Smooth muscle cell (in vitro differentiated cells): ENCODE results near the gene MLF2. TPM values are rescaled to one million over a fixed set of nuclear protein-coding genes. Genes with fewer than 3 reads are reported as not detected.
"Not testable (repeated sequence)": the region's sequence is repeated elsewhere in the genome, so short reads cannot be mapped to it uniquely, and the experiment has no call there.

Experiments used
- DNase-seq: peaks from one replicate; lab custom pipeline; 2025; ENCODE audit not compliant: unreplicated experiment; lab: John Stamatoyannopoulos, UW
- H2AFZ ChIP-seq: fragments of 200-600 bp; sonication (generic); 2 replicates; pipeline ENCODE4 v1.6.0; 2016; ENCODE audit warnings: antibody characterized with exemption, low read depth, mild to moderate bottlenecking
- H3F3A ChIP-seq: fragments of 200-600 bp; sonication (generic); 2 replicates; pipeline ENCODE4 v1.6.0; 2017; ENCODE audit warnings: antibody characterized with exemption, low read depth
- H3K27ac ChIP-seq: fragments of 200-600 bp; sonication (generic); 2 replicates; pipeline ENCODE4 v1.5.1; 2016; ENCODE audit warnings: low read depth, mild to moderate bottlenecking
- H3K27me3 ChIP-seq: fragments of 200-600 bp; sonication (generic); 2 replicates; pipeline ENCODE4 v1.6.1; 2016; ENCODE audit warnings: low read depth, mild to moderate bottlenecking
- H3K36me3 ChIP-seq: fragments of 200-600 bp; sonication (generic); 2 replicates; pipeline ENCODE4 v1.5.1; 2016; ENCODE audit warnings: low read depth
- H3K4me1 ChIP-seq: fragments of 200-600 bp; sonication (generic); 2 replicates; pipeline ENCODE4 v1.5.1; 2016; ENCODE audit warnings: low read depth
- H3K4me2 ChIP-seq: fragments of 200-600 bp; sonication (generic); 2 replicates; pipeline ENCODE4 v1.6.0; 2016; ENCODE audit warnings: mild to moderate bottlenecking
- H3K4me3 ChIP-seq: fragments of 200-600 bp; sonication (generic); 2 replicates; pipeline ENCODE4 v1.5.1; 2016; ENCODE audit warnings: mild to moderate bottlenecking
- H3K79me2 ChIP-seq: fragments of 200-600 bp; sonication (generic); 2 replicates; pipeline ENCODE4 v1.6.0; 2016; ENCODE audit warnings: low read depth, mild to moderate bottlenecking
- H3K9ac ChIP-seq: fragments of 200-600 bp; sonication (generic); 2 replicates; pipeline ENCODE4 v1.6.0; 2016; ENCODE audit warnings: low read depth
- H3K9me3 ChIP-seq: fragments of 200-600 bp; sonication (generic); replicated peaks from 2 replicates; pipeline ENCODE4 v1.5.1; 2016; ENCODE audit warnings: low read depth
- H4K20me1 ChIP-seq: fragments of 200-600 bp; sonication (generic); 2 replicates; pipeline ENCODE4 v1.6.0; 2016; ENCODE audit warnings: low read depth
- WGBS: methylation state at CpG from one replicate; pipeline ENCODE4 v1.1.7; 2016; ENCODE audit warnings: low lambda C conversion rate; 5-methylcytosine and 5-hydroxymethylcytosine counted together
- polyA plus RNA-seq: library from polyadenylated mRNA; unstranded; fragments of >200 nt; fragmentation: Nextera tagmentation; extraction: Ambion mirVana; gene quantifications from 2 replicates; pipeline ENCODE4 v1.2.1, GENCODE V29; 2016
- total RNA-seq: library from RNA; depleted of rRNA; stranded (reverse); fragments of >200 nt; gene quantifications from 2 replicates; pipeline ENCODE4 v1.2.3, GENCODE V29; 2014
- TF ChIP-seq, protein P1 (sequence below): fragments of 200-600 bp; sonication (generic); IDR thresholded peaks from 2 replicates; pipeline ENCODE4 v1.5.1; 2017; ENCODE audit warnings: borderline replicate concordance, mild to moderate bottlenecking, antibody characterized with exemption; ENCODE audit not compliant: insufficient read depth, poor library complexity, severe bottlenecking

MLF2 gene
- total and polyA plus RNA-seq, 2 experiments from 2014 or later, result 185 to 381 TPM

- Histone ChIP-seq H3K9ac (no peak overlapping the region), H4K20me1 (no peaks in the 10 kb centered on the region), H3F3A (no peaks in the 10 kb centered on the region), H3K4me2 (no peak overlapping the region), H3K79me2 (no peaks in the 10 kb centered on the region), H3K9me3 (no peaks in the 10 kb centered on the region), H3K27me3 (no peaks in the 10 kb centered on the region), H2AFZ (no peak overlapping the region), H3K4me3 (no peak overlapping the region), H3K27ac (no peak overlapping the region), H3K4me1 (no peaks in the 10 kb centered on the region), H3K36me3 (no peaks in the 10 kb centered on the region)
- 93% methylated on average over 16 of the region's 16 CpGs for WGBS
- DNase-seq, result no peak
- TF ChIP-seq, protein P1, sequence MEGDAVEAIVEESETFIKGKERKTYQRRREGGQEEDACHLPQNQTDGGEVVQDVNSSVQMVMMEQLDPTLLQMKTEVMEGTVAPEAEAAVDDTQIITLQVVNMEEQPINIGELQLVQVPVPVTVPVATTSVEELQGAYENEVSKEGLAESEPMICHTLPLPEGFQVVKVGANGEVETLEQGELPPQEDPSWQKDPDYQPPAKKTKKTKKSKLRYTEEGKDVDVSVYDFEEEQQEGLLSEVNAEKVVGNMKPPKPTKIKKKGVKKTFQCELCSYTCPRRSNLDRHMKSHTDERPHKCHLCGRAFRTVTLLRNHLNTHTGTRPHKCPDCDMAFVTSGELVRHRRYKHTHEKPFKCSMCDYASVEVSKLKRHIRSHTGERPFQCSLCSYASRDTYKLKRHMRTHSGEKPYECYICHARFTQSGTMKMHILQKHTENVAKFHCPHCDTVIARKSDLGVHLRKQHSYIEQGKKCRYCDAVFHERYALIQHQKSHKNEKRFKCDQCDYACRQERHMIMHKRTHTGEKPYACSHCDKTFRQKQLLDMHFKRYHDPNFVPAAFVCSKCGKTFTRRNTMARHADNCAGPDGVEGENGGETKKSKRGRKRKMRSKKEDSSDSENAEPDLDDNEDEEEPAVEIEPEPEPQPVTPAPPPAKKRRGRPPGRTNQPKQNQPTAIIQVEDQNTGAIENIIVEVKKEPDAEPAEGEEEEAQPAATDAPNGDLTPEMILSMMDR, result no peak
Measured at GRCh38 chr12:6708960-6709394, 44.0 kb downstream of the MLF2 start.

GRCh38 chr12:6708351-6708750, 44.6 kb downstream of the MLF2 start:
- H3F3A ChIP-seq, DNase-seq, H3K27ac ChIP-seq, H3K36me3 ChIP-seq, H3K4me1 ChIP-seq, H3K9ac ChIP-seq, H4K20me1 ChIP-seq, H3K9me3 ChIP-seq, H2AFZ ChIP-seq, H3K4me3 ChIP-seq, H3K27me3 ChIP-seq, H3K4me2 ChIP-seq, H3K79me2 ChIP-seq: not testable (repeated sequence)
- WGBS, result 96% methylated on average over 16 of the region's 21 CpGs

- no peak overlapping the region for H3K27ac ChIP-seq
- H3K36me3 ChIP-seq, result no peaks in the 10 kb centered on the region
- DNase-seq, result no peak
- no peaks in the 10 kb centered on the region for H3K4me1 ChIP-seq
- no peak overlapping the region for H3K4me3 ChIP-seq
- H4K20me1 ChIP-seq, result no peaks in the 10 kb centered on the region
- no peak overlapping the region for H3K9ac ChIP-seq
- H3K4me2 ChIP-seq, result no peak overlapping the region
- H3K9me3 ChIP-seq, result no peaks in the 10 kb centered on the region
- H2AFZ ChIP-seq, result no peak overlapping the region
- peaks cover 27% of the 10 kb centered on the region for H3K27me3 ChIP-seq
- TF ChIP-seq, protein P1, result no peak
- H3F3A ChIP-seq, result no peaks in the 10 kb centered on the region
- no peaks in the 10 kb centered on the region for H3K79me2 ChIP-seq
- WGBS, result 13% methylated on average over 10 of the region's 10 CpGs
Measured at GRCh38 chr12:6703631-6704030, 49.3 kb downstream of the MLF2 start.

DNA sequence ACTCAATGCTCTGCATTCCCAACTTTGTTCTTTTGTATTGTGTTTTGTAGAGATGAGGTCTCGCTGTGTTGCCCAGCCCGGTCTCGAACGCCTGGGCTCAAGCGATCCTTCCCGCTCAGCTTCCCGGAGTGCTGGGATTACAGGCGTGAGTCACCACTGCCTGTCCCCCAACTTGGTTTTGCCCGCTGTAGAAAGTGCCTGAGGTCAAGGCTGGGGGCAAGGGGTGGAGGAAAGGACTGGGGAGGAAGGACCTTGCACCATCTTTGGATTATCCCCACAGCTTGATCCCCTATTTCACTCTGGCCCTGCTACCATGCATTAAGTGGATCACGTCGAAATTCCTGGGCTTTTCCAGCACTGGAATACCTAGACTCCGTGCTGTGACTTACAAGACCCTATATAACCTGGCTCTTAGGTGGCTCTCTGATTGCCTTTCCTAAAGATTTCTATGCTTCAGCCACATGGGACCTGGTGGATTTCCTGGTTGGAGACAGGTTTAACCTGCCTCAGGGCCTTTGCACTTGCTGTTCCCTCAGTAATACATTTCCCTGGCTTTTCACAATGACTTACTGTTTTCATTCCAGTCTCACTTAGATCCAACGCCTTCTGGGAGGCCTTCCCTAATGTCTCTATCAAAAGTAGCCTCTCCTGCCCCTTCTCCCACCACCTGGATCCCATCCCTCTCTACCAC, 51.7 kb downstream of the MLF2 start:
- peak overlapping the region; percentile 98 for H3K4me2 ChIP-seq
- no peaks in the 10 kb centered on the region for H3F3A ChIP-seq
- H3K79me2 ChIP-seq, result no peaks in the 10 kb centered on the region
- no peak overlapping the region for H3K27ac ChIP-seq
- WGBS, result 25% methylated on average over 13 of the region's 13 CpGs
- H3K27me3 ChIP-seq, result peaks cover 34% of the 10 kb centered on the region
- H3K4me1 ChIP-seq, result no peaks in the 10 kb centered on the region
- TF ChIP-seq, protein P1, result no peak
- no peaks in the 10 kb centered on the region for H3K36me3 ChIP-seq
- DNase-seq, result no peak
- peak overlapping the region; percentile 78 for H3K4me3 ChIP-seq
- peak overlapping the region; percentile 82 for H2AFZ ChIP-seq
- H3K9ac ChIP-seq, result no peak overlapping the region
- no peaks in the 10 kb centered on the region for H4K20me1 ChIP-seq
- H3K9me3 ChIP-seq, result no peaks in the 10 kb centered on the region
